GM19395 (cell line): ENCODE data around the gene MKNK2.

Source experiments
- ATAC-seq: cut with Tn5 transposase; IDR thresholded peaks from one replicate; pipeline ENCODE4 v1.9.1; 2021; ENCODE audit warnings: mild to moderate bottlenecking, moderate library complexity; ENCODE audit not compliant: unreplicated experiment

The MKNK2 gene

GRCh38 chr19:2033115-2033824 lies 17.8 kb downstream of the MKNK2 start:
- ATAC-seq = no peak

- no peak for ATAC-seq
Observed at GRCh38 chr19:2032296-2032941, 18.6 kb downstream of the MKNK2 start.

- ATAC-seq = no peak
Observed at GRCh38 chr19:2027361-2027760, 23.7 kb downstream of the MKNK2 start.

DNA sequence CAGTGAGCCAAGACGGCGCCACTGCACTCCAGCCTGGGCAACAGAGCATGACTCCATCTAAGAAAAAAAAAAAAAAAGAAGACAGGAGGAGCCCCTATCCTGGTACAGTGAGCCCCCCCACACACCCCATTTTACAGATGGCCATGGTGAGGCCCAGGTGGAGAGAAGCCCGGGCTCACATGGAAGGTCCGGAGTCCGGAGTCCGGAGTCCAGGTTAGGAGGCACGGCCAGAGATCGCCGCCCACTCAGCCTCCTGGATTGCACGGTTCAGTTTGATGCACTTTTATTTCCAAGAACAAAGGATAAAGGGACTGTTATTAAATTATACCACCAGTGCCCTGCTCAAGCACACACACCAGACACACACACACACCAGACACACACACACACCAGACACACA lies 24.3 kb downstream of the MKNK2 start:
- no peak for ATAC-seq

- ATAC-seq = no peak
Observed at GRCh38 chr19:2022289-2022688, 28.8 kb downstream of the MKNK2 start.

DNA sequence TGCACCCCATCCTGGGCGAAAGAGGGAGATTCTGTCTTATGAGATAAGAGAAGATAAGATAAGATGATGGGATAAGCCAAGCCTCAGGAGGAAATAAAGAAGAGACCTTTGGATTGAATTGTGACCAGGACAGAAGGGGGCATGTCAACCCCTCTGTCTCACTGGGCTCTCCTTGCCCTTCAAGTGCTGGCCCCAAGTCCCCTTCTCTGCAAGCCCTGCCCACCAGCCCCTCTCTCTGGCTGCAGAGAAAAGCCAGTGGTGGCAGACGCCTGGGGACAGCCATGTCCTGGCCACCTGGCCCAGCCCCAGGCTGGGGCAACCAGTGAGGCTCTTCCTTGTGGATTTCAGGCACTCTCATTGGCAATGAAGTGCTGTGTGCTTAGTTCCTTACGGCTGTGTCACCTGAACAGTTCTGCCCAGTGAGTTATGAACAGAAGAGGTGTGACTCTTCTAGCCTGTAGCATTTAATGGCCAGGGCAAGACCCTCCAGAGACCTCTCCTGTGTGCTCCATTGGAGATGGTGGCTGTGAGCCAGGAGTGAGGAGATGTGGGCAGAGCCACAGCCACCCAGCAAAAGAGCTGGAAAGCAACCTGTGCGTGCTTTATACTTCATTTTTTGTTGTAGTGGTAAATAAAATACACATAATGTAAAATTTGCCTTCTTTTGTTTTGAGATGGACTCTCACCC lies 29.4 kb downstream of the MKNK2 start:
- ATAC-seq = no peak

- no peak for ATAC-seq
Observed at GRCh38 chr19:2018752-2019151, 32.3 kb downstream of the MKNK2 start.

- ATAC-seq = no peak
Observed at GRCh38 chr19:2016041-2016807, 34.8 kb downstream of the MKNK2 start.

DNA sequence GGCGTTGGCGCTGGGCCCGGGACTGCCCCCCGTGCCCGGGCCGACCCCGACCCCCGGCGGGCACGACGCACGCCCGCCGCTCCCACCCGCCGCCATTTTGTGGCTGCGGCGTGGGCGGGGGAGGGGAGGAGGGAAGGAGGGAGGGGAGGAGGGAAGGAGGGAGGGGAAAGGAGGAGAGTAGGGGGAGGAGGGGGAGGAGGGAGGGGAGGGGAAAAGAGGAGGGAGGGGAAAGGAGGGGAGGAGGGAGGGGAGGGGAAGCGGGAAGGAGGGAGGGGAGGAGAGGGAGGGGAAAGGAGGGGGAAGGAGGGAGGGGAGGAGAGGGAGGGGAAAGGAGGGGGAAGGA lies 35.5 kb downstream of the MKNK2 start, which contains the start of gene BTBD2:
TSS of gene BTBD2 (minus strand) at position 107 of the 343 bp plus-strand sequence. CDS start at position 96, 11 bp downstream.
- no peak for ATAC-seq

- no peak for ATAC-seq
Observed at GRCh38 chr19:2014731-2015607, 36.1 kb downstream of the MKNK2 start.

DNA sequence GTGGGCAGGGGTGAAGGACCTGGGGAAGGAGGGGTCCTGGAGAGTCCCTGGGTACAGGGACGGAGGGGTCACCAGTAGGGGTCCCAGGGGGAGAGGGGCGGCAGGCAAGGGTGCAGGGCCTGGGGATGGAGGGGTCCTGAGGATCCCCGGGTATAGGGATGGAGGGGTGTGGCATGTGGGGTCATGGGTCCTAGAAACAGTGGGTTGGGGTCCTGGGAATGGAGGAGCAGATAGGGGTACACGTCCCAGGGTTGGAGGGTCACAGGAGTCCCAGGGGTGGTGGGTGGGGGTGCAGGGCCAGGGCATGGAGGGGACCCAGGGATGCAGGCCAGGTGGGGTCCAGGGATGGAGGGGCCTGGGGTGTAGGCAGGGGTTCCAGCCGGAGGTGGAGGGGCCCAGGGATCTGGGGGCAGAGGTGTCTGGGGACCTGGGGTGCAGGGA lies 36.9 kb downstream of the MKNK2 start:
- ATAC-seq = no peak

DNA sequence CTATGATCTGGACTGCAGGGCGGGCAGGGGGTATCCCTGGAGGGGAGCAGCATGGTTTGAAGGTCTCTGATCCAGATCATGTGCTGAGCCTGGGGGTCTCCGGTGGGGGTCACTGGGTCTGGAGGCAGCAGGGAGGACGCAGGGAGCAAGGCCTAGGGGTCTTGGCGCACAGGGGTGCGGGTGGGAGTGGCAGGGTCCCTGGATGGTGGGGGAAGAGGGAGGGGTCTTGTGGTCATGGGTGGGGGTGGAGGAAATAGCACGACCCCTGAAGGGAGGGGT lies 37.4 kb downstream of the MKNK2 start:
- no peak for ATAC-seq

DNA sequence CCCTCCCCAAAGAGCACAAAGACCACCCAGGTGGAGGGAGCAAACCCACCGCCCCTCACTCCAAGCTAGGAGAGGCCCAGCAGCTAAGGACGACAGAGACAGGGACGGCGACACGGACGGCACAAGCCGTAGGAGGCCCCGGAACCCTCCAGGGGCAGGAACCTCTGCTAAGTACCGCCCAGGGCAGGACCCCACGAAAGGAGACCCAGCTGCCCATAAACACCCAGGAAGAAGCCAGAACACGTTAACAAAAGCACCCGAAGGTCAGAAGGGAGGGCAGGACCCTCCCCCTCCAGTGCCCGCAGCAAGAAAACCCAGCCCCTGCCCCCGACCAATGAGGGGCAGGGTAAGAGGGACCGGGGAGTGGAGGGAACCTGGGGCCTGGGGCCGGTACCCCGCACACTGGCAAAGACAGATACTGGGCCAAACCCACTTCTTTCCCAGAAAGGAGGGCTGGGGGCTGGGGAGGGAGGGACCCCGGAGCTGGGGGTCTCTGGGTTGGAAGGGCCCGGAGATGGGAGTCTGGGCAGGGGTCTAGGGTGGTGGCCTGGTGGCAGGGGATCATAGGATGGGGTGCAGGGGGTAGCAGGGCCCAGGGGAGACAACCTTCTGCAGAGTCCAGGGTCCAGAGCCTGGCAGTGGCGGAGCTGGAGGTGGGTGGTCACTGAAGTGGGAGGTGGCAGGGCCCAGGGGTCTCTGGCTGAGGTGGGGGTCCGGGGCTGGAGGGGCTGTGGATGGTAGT lies 37.9 kb downstream of the MKNK2 start:
- no peak for ATAC-seq

DNA sequence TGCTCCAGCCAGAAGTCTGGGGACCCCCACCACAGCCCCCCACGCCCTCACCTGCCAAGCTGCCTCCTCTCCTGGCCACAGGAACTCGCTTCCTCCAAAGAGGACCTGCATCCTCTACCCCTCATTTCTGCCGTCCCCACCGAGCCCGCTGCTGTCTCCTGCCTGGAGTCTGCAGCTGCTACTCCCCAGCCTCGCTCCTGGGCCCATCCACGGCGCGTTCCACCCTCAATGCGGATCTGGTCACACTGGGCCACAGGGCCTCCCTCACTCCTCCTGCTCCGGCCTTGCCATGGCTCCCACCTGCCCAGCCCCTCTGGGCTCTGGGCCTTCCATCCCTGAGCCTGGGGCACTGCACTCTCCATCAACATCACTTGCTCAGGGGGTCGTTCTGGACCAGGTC lies 39.9 kb downstream of the MKNK2 start:
- ATAC-seq = no peak

GRCh38 chr19:2010135-2010668 lies 40.8 kb downstream of the MKNK2 start:
- ATAC-seq = no peak

GRCh38 chr19:2003874-2004273 lies 47.2 kb downstream of the MKNK2 start:
- ATAC-seq = no peak

DNA sequence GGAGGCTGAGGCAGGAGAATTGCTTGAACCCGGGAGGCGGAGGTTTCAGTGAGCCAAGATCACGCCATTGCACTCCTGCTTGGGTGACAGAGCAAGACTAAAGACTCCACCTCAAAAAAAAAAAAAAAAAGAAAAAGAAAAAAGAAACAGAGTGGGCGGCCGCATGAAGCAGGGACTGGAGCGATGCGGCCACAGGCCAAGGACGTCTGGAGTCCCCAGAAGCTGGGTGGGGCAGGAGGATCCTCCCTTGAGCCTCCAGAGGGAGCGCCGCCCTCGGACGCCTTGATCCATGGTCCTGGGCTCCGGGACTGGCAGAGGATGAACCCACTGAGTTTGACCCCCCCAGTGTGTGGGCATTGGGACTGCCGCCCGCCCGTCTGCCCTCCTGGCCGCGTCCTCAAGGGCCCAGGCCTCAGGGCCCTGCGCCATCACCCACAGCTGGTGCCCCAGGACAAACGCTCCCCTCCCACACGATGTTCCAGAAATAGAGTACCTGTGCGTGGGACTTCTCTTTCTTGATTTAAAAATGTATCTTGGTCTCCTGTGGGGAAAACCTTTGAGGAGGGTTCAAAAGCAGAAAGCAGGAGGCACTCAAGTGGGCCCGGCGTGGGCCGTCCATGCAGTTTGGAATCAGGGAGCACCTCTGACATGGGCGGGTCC lies 51.1 kb downstream of the MKNK2 start:
- ATAC-seq = no peak

- no peak for ATAC-seq
Observed at GRCh38 chr19:1998712-1999708, 52.0 kb downstream of the MKNK2 start.
